A673 (cell line): Measurements from ENCODE around the gene LPAR2. TPM values are rescaled to one million over a fixed set of nuclear protein-coding genes. Genes with fewer than 3 reads are reported as not detected.

Experiments
- BruUV-seq: library from RNA; stranded (reverse); fragments of 400-500 nt; replicated peaks from 2 replicates; lab custom pipeline; 2021; lab: Mats Ljungman, UMichigan
- CTCF ChIA-PET: fragments of 300-600 bp; sonication (Branson Sonifier 250); formaldehyde crosslinking; loops from one replicate; lab custom pipeline; 2022; ENCODE audit warnings: antibody characterized with exemption; lab: Charles Lee
- POLR2A ChIA-PET: fragments of 300-600 bp; sonication (Branson Sonifier 250); formaldehyde crosslinking; loops from one replicate; lab custom pipeline; 2022; ENCODE audit warnings: antibody characterized with exemption; ENCODE audit not compliant: low non-redundant PET; lab: Charles Lee
- DNase-seq: peaks from one replicate; pipeline ENCODE4 v3.0.0-alpha.2; 2015; ENCODE audit warnings: low spot score
- H3K27ac ChIP-seq: fragments of 200-600 bp; sonication (generic); 2 replicates; pipeline ENCODE4 v1.5.1; 2016; ENCODE audit warnings: mixed run types, low read depth, mild to moderate bottlenecking, mixed read lengths, antibody characterized with exemption, low read length; ENCODE audit not compliant: poor library complexity, severe bottlenecking
- H3K27me3 ChIP-seq: fragments of 200-600 bp; sonication (generic); replicated peaks from 2 replicates; pipeline ENCODE4 v1.6.1; 2017; ENCODE audit warnings: mixed run types, low read depth, mild to moderate bottlenecking, mixed read lengths, antibody characterized with exemption, low read length; ENCODE audit not compliant: insufficient read depth, poor library complexity
- H3K36me3 ChIP-seq: fragments of 200-600 bp; sonication (generic); 2 replicates; pipeline ENCODE4 v1.6.1; 2016; ENCODE audit warnings: mixed run types, mild to moderate bottlenecking, mixed read lengths, antibody characterized with exemption, low read length; ENCODE audit not compliant: insufficient read depth, poor library complexity, severe bottlenecking
- H3K4me1 ChIP-seq: fragments of 200-600 bp; sonication (generic); 2 replicates; pipeline ENCODE4 v1.6.1; 2017; ENCODE audit warnings: mixed run types, mild to moderate bottlenecking, mixed read lengths, antibody characterized with exemption, low read length; ENCODE audit not compliant: insufficient read depth, poor library complexity, severe bottlenecking
- H3K4me3 ChIP-seq: fragments of 200-600 bp; sonication (generic); 2 replicates; pipeline ENCODE4 v1.5.1; 2016; ENCODE audit warnings: low read depth, mixed run types, mild to moderate bottlenecking, mixed read lengths, low read length; ENCODE audit not compliant: poor library complexity, severe bottlenecking
- H3K9me3 ChIP-seq: fragments of 200-600 bp; sonication (generic); 2 replicates; pipeline ENCODE4 v1.6.1; 2016; ENCODE audit warnings: mixed run types, low read depth, mild to moderate bottlenecking, mixed read lengths, antibody characterized with exemption, low read length; ENCODE audit not compliant: poor library complexity, severe bottlenecking
- EZH2 ChIP-seq: fragments of 200-600 bp; sonication (generic); IDR thresholded peaks from 2 replicates; pipeline ENCODE4 v1.6.1; 2017; ENCODE audit warnings: borderline replicate concordance, low read depth, mild to moderate bottlenecking, mixed read lengths, antibody characterized with exemption, low read length; ENCODE audit not compliant: poor library complexity, severe bottlenecking
- intact Hi-C: fragments of 100-400 bp; cut with micrococcal nuclease; formaldehyde crosslinking; loops from one replicate; pipeline ENCODE4 v1.10.0; 2022; ENCODE audit not compliant: unreplicated experiment
- total RNA-seq: library from RNA; stranded (reverse); gene quantifications from 2 replicates; pipeline ENCODE4 v1.2.3, GENCODE V29; 2021
- TF ChIP-seq, protein P1 (sequence below): fragments of 300-800, 200-600 bp; sonication (generic); conservative IDR thresholded peaks from 2 replicates; pipeline ENCODE4 v1.5.1; 2017; ENCODE audit warnings: low read depth, mild to moderate bottlenecking, antibody characterized with exemption, low read length, moderate library complexity, mixed read lengths

Gene LPAR2
- total RNA-seq, 1 experiment from 2014 or later: 17.2 TPM

DNA sequence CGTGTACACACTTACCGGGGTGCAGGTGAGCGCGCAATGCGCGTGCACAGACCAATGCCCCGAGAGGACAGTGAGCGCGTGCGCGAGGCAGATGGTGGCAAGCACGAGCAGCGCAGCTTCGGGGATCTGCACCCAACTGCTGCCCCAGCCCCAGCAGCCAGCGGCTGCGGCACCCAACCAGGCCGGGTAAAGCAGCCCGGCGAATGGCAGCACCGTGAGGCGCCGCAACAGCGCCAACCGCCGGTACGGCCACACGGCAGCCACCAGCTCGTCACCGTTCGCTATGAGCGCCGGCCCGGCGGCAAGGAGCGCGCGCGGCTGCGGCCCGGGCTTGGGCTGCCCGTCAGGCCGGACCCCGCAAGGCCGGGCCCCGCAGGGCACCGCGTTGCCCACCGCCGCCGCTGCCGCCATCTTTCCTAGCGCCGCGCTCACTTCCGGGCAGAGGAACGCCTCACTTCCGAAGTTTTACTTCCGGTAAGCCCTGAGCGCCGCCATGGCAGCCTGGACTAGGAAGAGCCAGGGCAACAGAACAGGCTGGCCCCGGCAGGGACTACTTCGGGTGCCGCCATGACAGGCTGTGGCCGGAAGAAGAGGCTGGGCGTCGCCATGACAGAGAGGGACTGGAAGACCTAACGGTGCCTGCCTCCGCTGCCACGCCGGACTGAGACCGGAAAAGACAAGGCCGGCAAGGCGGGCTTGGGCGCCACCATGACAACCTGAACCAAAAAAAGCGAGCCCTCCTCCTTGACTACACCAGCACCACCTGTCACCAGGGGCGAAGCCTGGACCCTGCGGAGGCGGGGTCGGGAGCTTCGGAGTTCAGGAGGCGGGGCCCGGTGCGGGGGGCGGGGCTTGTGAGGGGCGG is 35.5 kb upstream of the LPAR2 start, which contains the start of gene ATP13A1:
ATP13A1 (minus strand) TSS at position 421 of the 865 bp plus-strand sequence; CDS start at position 411, 10 bp downstream.
- DNase-seq: peak; percentile 98
- no TSS peak for BruUV-seq
- peaks cover 13% of the 10 kb centered on the region for H3K36me3 ChIP-seq
- H3K27me3 ChIP-seq: no peaks in the 10 kb centered on the region
- CTCF ChIA-PET: interaction anchor here (1.0 kb wide), 1 partner anchor 113 kb away, joined by 3 read pairs; no protein-coding TSS in a partner anchor
- TF ChIP-seq, protein P1, sequence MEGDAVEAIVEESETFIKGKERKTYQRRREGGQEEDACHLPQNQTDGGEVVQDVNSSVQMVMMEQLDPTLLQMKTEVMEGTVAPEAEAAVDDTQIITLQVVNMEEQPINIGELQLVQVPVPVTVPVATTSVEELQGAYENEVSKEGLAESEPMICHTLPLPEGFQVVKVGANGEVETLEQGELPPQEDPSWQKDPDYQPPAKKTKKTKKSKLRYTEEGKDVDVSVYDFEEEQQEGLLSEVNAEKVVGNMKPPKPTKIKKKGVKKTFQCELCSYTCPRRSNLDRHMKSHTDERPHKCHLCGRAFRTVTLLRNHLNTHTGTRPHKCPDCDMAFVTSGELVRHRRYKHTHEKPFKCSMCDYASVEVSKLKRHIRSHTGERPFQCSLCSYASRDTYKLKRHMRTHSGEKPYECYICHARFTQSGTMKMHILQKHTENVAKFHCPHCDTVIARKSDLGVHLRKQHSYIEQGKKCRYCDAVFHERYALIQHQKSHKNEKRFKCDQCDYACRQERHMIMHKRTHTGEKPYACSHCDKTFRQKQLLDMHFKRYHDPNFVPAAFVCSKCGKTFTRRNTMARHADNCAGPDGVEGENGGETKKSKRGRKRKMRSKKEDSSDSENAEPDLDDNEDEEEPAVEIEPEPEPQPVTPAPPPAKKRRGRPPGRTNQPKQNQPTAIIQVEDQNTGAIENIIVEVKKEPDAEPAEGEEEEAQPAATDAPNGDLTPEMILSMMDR: peak; percentile 27; the same call in 1 of the 2 replicates
- no peak for TF ChIP-seq EZH2
- no peaks in the 10 kb centered on the region for H3K9me3 ChIP-seq
- peak within 1 kb of the TSS; percentile 93 for H3K27ac ChIP-seq
- peaks cover 12% of the 10 kb centered on the region for H3K4me1 ChIP-seq
- peak within 1 kb of the TSS; percentile 86 for H3K4me3 ChIP-seq
- POLR2A ChIA-PET: interaction anchor here (0.6 kb wide), 1 partner anchor 170 kb away, joined by 3 read pairs; no protein-coding TSS in a partner anchor
- intact Hi-C loops: no loop called here

DNA sequence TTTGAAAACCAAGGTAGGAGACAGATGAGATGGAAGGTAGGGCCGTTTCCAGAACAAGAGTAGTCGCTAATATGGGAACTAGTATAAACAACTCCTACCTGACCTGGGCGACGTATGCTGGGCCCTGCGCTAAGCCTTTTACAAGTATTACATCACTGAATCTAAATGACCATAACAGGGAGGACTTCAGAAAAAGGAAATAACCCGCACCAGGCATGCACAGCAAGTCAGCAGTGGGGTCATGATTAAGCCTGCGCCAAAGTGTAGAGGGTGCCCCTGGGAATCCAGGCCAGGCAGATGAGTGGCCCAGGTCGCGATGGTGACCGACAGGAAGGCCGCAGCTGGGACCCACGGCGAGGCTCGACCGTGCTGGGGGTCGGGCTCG is 34.8 kb upstream of the LPAR2 start:
- no peak for DNase-seq
- ChIA-PET POLR2A (no interaction called here), CTCF (no interaction called here)
- H3K9me3 ChIP-seq: no peaks in the 10 kb centered on the region
- H3K27ac ChIP-seq: peak overlapping the region; percentile 93
- intact Hi-C loops: no loop called here
- peaks cover 12% of the 10 kb centered on the region for H3K4me1 ChIP-seq
- TF ChIP-seq EZH2: no peak
- TF ChIP-seq, protein P1: no peak
- no peaks in the 10 kb centered on the region for H3K27me3 ChIP-seq
- H3K36me3 ChIP-seq: peaks cover 19% of the 10 kb centered on the region
- H3K4me3 ChIP-seq: peak overlapping the region; percentile 86
- BruUV-seq: no TSS peak

DNA sequence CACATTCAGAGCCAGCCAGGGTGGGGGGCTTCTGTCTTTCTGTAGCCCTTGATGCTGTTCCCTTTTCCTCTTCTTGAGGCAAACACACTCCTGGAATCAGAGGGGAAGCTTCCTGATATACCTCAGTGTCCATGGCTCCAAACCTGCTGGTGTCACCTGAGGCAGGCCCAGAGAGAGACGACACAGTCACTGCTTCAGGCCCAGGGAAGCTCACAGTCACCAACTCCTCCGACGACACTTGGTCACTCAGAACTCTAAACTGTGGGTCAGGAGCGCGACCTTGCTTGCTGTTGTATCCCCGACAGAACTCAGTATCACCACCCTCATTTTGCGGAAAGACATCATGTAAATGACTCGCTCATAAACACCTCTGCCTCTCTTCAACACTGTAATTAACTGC is 34.3 kb upstream of the LPAR2 start:
- Histone ChIP-seq H3K27ac (peak overlapping the region; percentile 93), H3K9me3 (no peaks in the 10 kb centered on the region), H3K36me3 (peaks cover 21% of the 10 kb centered on the region), H3K4me3 (peak overlapping the region; percentile 86), H3K27me3 (no peaks in the 10 kb centered on the region), H3K4me1 (peaks cover 12% of the 10 kb centered on the region)
- intact Hi-C loops: no loop called here
- ChIA-PET POLR2A (interaction anchor here (0.7 kb wide), 1 partner anchor 130 kb away, joined by 8 read pairs; no protein-coding TSS in a partner anchor), CTCF (no interaction called here)
- no peak for DNase-seq
- TF ChIP-seq, protein P1: no peak
- no peak for TF ChIP-seq EZH2
- BruUV-seq: TSS peak; percentile 73
